Neural cell (in vitro differentiated cells): Measurements from ENCODE around the gene C1orf21. TPM values are rescaled to one million over a fixed set of nuclear protein-coding genes. Genes with fewer than 3 reads are reported as not detected.

Experiments used
- H2AFZ ChIP-seq: fragments of 200-600, 300-800 bp; sonication (generic), shearing (Covaris generic); 2 replicates; pipeline ENCODE4 v1.6.0; 2014; ENCODE audit warnings: low read depth, mild to moderate bottlenecking, antibody characterized with exemption, low read length, moderate library complexity
- H3F3A ChIP-seq: fragments of 200-600 bp; shearing (Covaris generic); 2 replicates; pipeline ENCODE4 v1.6.1; 2016; ENCODE audit warnings: mild to moderate bottlenecking, moderate library complexity, mixed read lengths, antibody characterized with exemption, low read length; ENCODE audit not compliant: insufficient read depth, poor library complexity, severe bottlenecking
- H3K27ac ChIP-seq: fragments of 200-600, 300-800 bp; sonication (generic), shearing (Covaris generic); 2 replicates; pipeline ENCODE4 v1.5.1; 2014; ENCODE audit warnings: mild to moderate bottlenecking, low read length, moderate library complexity
- H3K27me3 ChIP-seq: fragments of 300-800, 200-600 bp; sonication (generic), shearing (Covaris generic); 2 replicates; pipeline ENCODE4 v1.6.0; 2014; ENCODE audit warnings: mild to moderate bottlenecking, low read depth, low read length, moderate library complexity; ENCODE audit not compliant: insufficient read depth
- H3K36me3 ChIP-seq: fragments of 300-800, 200-600 bp; sonication (generic), shearing (Covaris generic); 2 replicates; pipeline ENCODE4 v1.5.1; 2014; ENCODE audit warnings: mild to moderate bottlenecking, antibody characterized with exemption, low read length, moderate library complexity; ENCODE audit not compliant: insufficient read depth
- H3K4me2 ChIP-seq: fragments of 300-800, 200-600 bp; sonication (generic), shearing (Covaris generic); 2 replicates; pipeline ENCODE4 v1.6.0; 2014; ENCODE audit warnings: mild to moderate bottlenecking, low read length
- H3K4me3 ChIP-seq: fragments of 300-800, 200-600 bp; sonication (generic), shearing (Covaris generic); 2 replicates; pipeline ENCODE4 v1.5.1; 2014; ENCODE audit warnings: mild to moderate bottlenecking, low read length, moderate library complexity
- H3K79me2 ChIP-seq: fragments of 200-600 bp; shearing (Covaris generic); replicated peaks from 2 replicates; pipeline ENCODE4 v1.6.0; 2014; ENCODE audit warnings: mild to moderate bottlenecking, low read length, moderate library complexity; ENCODE audit not compliant: insufficient read depth
- H3K9ac ChIP-seq: fragments of 300-800, 200-600 bp; sonication (generic), shearing (Covaris generic); 2 replicates; pipeline ENCODE4 v1.6.1; 2016; ENCODE audit warnings: mild to moderate bottlenecking, low read length, mixed read lengths
- H3K9me2 ChIP-seq: fragments of 200-600 bp; shearing (Covaris generic); 2 replicates; pipeline ENCODE4 v1.6.1; 2016; ENCODE audit warnings: mild to moderate bottlenecking, low read length, mixed read lengths; ENCODE audit not compliant: insufficient read depth
- H3K9me3 ChIP-seq: fragments of 200-600, 300-800 bp; sonication (generic), shearing (Covaris generic); 2 replicates; pipeline ENCODE4 v1.6.1; 2016; ENCODE audit warnings: mild to moderate bottlenecking, mixed run types, low read length, moderate library complexity, mixed read lengths
- H4K20me1 ChIP-seq: fragments of 200-600 bp; shearing (Covaris generic); 2 replicates; pipeline ENCODE4 v1.6.1; 2016; ENCODE audit warnings: mild to moderate bottlenecking, mixed run types; ENCODE audit not compliant: insufficient read depth
- CTCF ChIP-seq: fragments of 450-650 bp; IDR thresholded peaks from 2 replicates; pipeline ENCODE4 v1.5.1; 2014; ENCODE audit warnings: antibody characterized with exemption, mild to moderate bottlenecking, moderate library complexity; ENCODE audit not compliant: poor library complexity, severe bottlenecking
- EP300 ChIP-seq: fragments of 450-650 bp; conservative IDR thresholded peaks from 2 replicates; pipeline ENCODE4 v1.6.1; 2014; ENCODE audit warnings: antibody characterized with exemption, mild to moderate bottlenecking, moderate library complexity; ENCODE audit not compliant: poor library complexity, severe bottlenecking
- EZH2 ChIP-seq: fragments of 200-600, 300-800 bp; shearing (Covaris generic), sonication (generic); IDR thresholded peaks from 2 replicates; pipeline ENCODE4 v1.6.1; 2014; ENCODE audit warnings: antibody characterized with exemption, low read length, borderline replicate concordance, mild to moderate bottlenecking; ENCODE audit not compliant: insufficient read depth, poor library complexity, severe bottlenecking
- MXI1 ChIP-seq: fragments of 450-650 bp; conservative IDR thresholded peaks from 2 replicates; pipeline ENCODE4 v1.6.1; 2014; ENCODE audit warnings: antibody characterized with exemption, mild to moderate bottlenecking; ENCODE audit not compliant: poor library complexity, severe bottlenecking
- POLR2AphosphoS5 ChIP-seq: IDR thresholded peaks from 2 replicates; pipeline ENCODE4 v1.6.1; 2012
- RAD21 ChIP-seq: fragments of 450-650 bp; conservative IDR thresholded peaks from 2 replicates; pipeline ENCODE4 v1.6.1; 2014; ENCODE audit warnings: antibody characterized with exemption, mild to moderate bottlenecking, moderate library complexity
- REST ChIP-seq: IDR thresholded peaks from 2 replicates; pipeline ENCODE4 v1.6.1; 2012; ENCODE audit warnings: borderline replicate concordance
- SMC3 ChIP-seq: fragments of 450-650 bp; conservative IDR thresholded peaks from 2 replicates; pipeline ENCODE4 v1.6.1; 2014; ENCODE audit warnings: antibody characterized with exemption, mild to moderate bottlenecking, moderate library complexity; ENCODE audit not compliant: poor library complexity
- TAF1 ChIP-seq: IDR thresholded peaks from 2 replicates; pipeline ENCODE4 v1.6.1; 2012; ENCODE audit warnings: low read depth
- polyA plus RNA-seq: library from polyadenylated mRNA; depleted of rRNA; stranded (reverse); fragments of >200 nt; gene quantifications from 2 replicates; pipeline ENCODE4 v1.2.3, GENCODE V29; 2014

The C1orf21 gene
- polyA plus RNA-seq, 1 donor from 2014 or later = 21.1 TPM

- no peak overlapping the region for H3K4me2 ChIP-seq
- H3K9me3 ChIP-seq = no peaks in the 10 kb centered on the region
- H2AFZ ChIP-seq = no peak overlapping the region
- no peak overlapping the region for H3K9ac ChIP-seq
- H3K79me2 ChIP-seq = no peaks in the 10 kb centered on the region
- H3K27ac ChIP-seq = no peak overlapping the region
- H3F3A ChIP-seq = no peaks in the 10 kb centered on the region
- no peaks in the 10 kb centered on the region for H3K36me3 ChIP-seq
- no peak overlapping the region for H3K4me3 ChIP-seq
- no peaks in the 10 kb centered on the region for H3K27me3 ChIP-seq
- no peaks in the 10 kb centered on the region for H4K20me1 ChIP-seq
- TF ChIP-seq MXI1 = no peak
- no peak for TF ChIP-seq EP300
- no peak for TF ChIP-seq RAD21
- no peak for TF ChIP-seq SMC3
- TF ChIP-seq CTCF = no peak
- no peaks in the 10 kb centered on the region for H3K9me2 ChIP-seq
Observed at GRCh38 chr1:184356891-184357290, 29.9 kb upstream of the C1orf21 start.

GRCh38 chr1:184358256-184358655, 28.6 kb upstream of the C1orf21 start:
- Histone ChIP-seq H3K4me3 (no peak overlapping the region), H3K9ac (no peak overlapping the region), H3K27ac (no peak overlapping the region), H4K20me1 (no peaks in the 10 kb centered on the region), H3K27me3 (no peaks in the 10 kb centered on the region), H3K9me3 (no peaks in the 10 kb centered on the region), H3K9me2 (no peaks in the 10 kb centered on the region), H3K4me2 (no peak overlapping the region), H2AFZ (no peak overlapping the region), H3F3A (no peaks in the 10 kb centered on the region), H3K36me3 (no peaks in the 10 kb centered on the region), H3K79me2 (no peaks in the 10 kb centered on the region)
- TF ChIP-seq REST (no peak), CTCF (no peak), MXI1 (no peak), RAD21 (no peak), EZH2 (no peak), SMC3 (no peak), EP300 (no peak), TAF1 (no peak), POLR2AphosphoS5 (no peak)
